ENCODE results near the gene ETFA. TPM values are rescaled to one million over a fixed set of nuclear protein-coding genes. Genes with fewer than 3 reads are reported as not detected.

ETFA gene
- total RNA-seq, 2 donors from 2014 or later: 68.6 to 82.8 TPM

DNA sequence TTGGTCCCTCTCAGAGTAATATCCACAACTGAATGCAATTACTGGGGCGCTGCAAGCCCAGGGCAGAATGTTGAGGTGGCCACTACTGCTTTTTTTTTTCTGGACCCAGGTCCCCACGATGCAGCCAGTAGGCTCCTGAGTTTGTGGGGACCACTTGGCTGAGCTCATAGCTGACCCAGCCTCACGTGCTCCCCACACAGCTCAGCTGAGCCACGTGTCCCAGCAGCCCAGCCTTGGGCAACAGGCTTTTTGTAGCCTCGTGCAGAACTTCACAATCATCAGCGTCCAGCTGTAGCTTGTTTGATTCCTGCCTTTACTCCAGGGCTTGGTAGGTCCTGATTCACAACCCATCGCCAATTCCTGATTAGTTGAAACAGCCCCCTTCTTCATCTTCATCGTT is 117.3 kb downstream of the ETFA start:
- WGBS: 80% methylated on average over 8 of the region's 8 CpGs
- no peaks in the 10 kb centered on the region for H3K36me3 ChIP-seq
- H3K4me1 ChIP-seq (replicated peaks): peaks cover 6% of the 10 kb centered on the region
- H3K27ac ChIP-seq: no peak overlapping the region
- TF ChIP-seq POLR2A (IDR thresholded peaks at IDR 0.05): no peak
- no peak for TF ChIP-seq POLR2AphosphoS5 (IDR thresholded peaks at IDR 0.05)
- TF ChIP-seq, protein P1, sequence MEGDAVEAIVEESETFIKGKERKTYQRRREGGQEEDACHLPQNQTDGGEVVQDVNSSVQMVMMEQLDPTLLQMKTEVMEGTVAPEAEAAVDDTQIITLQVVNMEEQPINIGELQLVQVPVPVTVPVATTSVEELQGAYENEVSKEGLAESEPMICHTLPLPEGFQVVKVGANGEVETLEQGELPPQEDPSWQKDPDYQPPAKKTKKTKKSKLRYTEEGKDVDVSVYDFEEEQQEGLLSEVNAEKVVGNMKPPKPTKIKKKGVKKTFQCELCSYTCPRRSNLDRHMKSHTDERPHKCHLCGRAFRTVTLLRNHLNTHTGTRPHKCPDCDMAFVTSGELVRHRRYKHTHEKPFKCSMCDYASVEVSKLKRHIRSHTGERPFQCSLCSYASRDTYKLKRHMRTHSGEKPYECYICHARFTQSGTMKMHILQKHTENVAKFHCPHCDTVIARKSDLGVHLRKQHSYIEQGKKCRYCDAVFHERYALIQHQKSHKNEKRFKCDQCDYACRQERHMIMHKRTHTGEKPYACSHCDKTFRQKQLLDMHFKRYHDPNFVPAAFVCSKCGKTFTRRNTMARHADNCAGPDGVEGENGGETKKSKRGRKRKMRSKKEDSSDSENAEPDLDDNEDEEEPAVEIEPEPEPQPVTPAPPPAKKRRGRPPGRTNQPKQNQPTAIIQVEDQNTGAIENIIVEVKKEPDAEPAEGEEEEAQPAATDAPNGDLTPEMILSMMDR (IDR thresholded peaks at IDR 0.05): no peak
- H3K9me3 ChIP-seq: no peaks in the 10 kb centered on the region
- H3K27me3 ChIP-seq (replicated peaks; ENCODE audit: insufficient read depth): no peaks in the 10 kb centered on the region
- H3K4me3 ChIP-seq: no peak overlapping the region
- intact Hi-C loops (cut with DNase I): loop anchor here (5.0 to 10.0 kb wide), 2 partner anchors 121 to 648 kb away; partner anchors contain the start of gene ETFA
- DNase-seq (ENCODE audit: low spot score): no peak

DNA sequence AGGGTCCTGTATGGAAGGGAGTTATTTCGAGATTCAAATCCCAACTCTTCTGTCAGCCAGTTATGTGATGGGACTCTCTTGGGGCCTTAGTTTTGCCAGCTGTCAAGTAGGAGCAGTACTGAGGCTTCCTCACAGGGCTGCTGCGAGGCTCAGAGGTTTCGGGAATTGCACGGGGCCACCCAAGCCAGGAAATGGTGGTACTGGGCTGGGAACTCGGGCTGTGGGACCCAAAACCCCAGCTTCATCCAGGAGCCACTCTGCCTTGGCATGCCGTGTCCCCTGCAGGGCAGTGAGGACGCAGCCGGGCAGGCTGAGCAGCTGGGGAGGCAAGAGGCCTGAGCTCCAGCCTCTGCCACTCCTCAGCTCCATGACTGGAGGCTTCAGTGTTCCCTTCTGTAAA is 118.6 kb downstream of the ETFA start:
- TF ChIP-seq, protein P1 (IDR thresholded peaks at IDR 0.05): no peak
- TF ChIP-seq POLR2A (IDR thresholded peaks at IDR 0.05) (no peak), POLR2AphosphoS5 (IDR thresholded peaks at IDR 0.05) (no peak)
- peaks cover 6% of the 10 kb centered on the region for H3K4me1 ChIP-seq (replicated peaks)
- intact Hi-C loops (cut with DNase I): loop anchor here (5.0 to 10.0 kb wide), 2 partner anchors 122 to 650 kb away; partner anchors contain the start of gene ETFA

DNA sequence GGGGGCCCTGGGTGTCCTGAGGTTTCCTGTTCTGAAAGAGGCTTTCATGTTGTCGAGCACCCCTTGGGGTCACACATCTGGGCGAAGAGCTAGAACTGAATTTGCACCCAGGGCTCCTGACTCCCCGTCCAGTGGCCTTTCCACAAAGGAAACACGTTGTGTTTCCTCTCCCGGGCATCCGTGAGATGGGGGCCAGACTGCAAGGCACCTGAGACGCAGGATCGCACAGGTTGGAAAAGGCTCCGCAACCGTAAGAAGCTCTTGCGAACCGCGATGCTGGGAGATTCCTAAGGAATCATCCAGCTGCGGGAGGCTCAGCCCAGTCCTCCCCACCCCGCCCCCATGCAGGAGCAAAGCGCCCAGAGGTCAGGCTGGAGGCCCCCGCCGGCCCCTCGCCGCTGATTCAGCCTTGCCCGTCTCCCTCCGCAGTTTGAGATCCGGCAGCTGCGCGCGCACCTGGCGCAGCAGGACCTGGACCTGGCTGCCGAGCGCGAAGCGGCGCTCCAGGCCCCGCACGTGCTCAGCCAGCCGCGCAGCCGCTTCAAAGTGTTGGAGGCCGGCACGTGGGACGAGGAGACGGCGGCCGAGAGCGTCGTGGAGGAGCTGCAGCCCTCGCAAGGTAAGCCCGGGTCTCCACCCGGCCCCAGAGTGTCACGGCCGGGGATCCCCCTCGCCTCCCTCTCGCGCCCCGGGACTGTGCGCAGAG is 119.6 kb downstream of the ETFA start:
- TF ChIP-seq POLR2AphosphoS5 (IDR thresholded peaks at IDR 0.05) (no peak), POLR2A (IDR thresholded peaks at IDR 0.05) (no peak)
- TF ChIP-seq, protein P1 (IDR thresholded peaks at IDR 0.05): no peak
- Histone ChIP-seq H3K27ac (no peak overlapping the region), H3K9me3 (no peaks in the 10 kb centered on the region), H3K4me3 (no peak overlapping the region), H3K36me3 (no peaks in the 10 kb centered on the region), H3K4me1 (replicated peaks) (no peaks in the 10 kb centered on the region), H3K27me3 (replicated peaks; ENCODE audit: insufficient read depth) (no peaks in the 10 kb centered on the region)
- intact Hi-C loops (cut with DNase I): loop anchor here (5.0 to 10.0 kb wide), 2 partner anchors 123 to 651 kb away; partner anchors contain the start of gene ETFA
- no peak for DNase-seq (ENCODE audit: low spot score)
- 69% methylated on average over 55 of the region's 55 CpGs for WGBS

More for the DNA sequence above, 118.6 kb downstream of the ETFA start:
- no peak overlapping the region for H3K27ac ChIP-seq
- no peak overlapping the region for H3K4me3 ChIP-seq
- 98% methylated on average over 8 of the region's 8 CpGs for WGBS
- H3K27me3 ChIP-seq (replicated peaks; ENCODE audit: insufficient read depth): no peaks in the 10 kb centered on the region
- DNase-seq (ENCODE audit: low spot score): no peak
- no peaks in the 10 kb centered on the region for H3K36me3 ChIP-seq
- no peaks in the 10 kb centered on the region for H3K9me3 ChIP-seq

DNA sequence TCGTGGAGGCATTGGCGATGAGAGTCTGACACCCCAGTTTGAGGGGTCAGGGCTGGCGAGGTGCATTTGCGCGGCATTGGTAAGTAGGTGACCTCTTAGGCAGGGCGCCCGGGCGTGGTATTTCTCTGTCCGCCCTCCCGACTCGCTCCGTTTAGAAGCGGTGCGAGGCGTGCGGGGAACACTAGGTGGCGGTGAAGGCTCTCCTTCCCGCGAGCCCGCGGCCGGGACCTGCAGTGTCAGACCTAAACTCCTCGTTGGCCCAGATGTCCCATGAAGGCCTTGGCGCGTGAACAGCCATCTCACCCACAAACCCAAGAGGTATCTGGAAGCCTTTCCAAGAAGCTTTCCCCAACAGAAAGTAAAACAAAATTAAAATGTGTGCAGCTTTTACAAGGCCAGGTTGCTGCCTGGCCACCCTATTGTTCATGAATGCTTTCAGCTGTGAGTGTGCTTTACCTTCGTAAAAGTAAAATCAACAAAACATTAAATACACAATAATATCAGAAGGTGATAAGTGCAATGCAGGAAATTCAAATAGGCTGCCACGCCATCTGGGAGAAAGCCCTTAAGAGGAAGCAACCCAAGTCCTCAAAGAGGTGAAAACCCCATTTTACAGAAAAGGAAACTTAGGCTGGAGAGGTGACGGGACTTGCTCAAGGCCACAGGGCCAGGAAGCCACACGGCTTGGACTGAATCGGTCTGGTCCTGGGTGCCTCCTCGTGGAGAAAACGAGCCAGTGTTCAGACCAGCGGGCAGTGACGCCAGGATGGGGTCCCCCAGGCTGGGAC is 120.3 kb downstream of the ETFA start:
- Histone ChIP-seq H3K36me3 (no peaks in the 10 kb centered on the region), H3K4me3 (peak overlapping the region; percentile 14), H3K27ac (no peak overlapping the region), H3K27me3 (replicated peaks; ENCODE audit: insufficient read depth) (no peaks in the 10 kb centered on the region), H3K4me1 (replicated peaks) (no peaks in the 10 kb centered on the region), H3K9me3 (no peaks in the 10 kb centered on the region)
- peak; percentile 88 for DNase-seq (ENCODE audit: low spot score)
- intact Hi-C loops (cut with DNase I): loop anchor here (5.0 to 10.0 kb wide), 2 partner anchors 124 to 651 kb away; partner anchors contain the start of gene ETFA
- peak; percentile 80 for TF ChIP-seq POLR2AphosphoS5 (IDR thresholded peaks at IDR 0.05)
- no peak for TF ChIP-seq POLR2A (IDR thresholded peaks at IDR 0.05)
- TF ChIP-seq, protein P1 (IDR thresholded peaks at IDR 0.05): peak; percentile 46 to 94 (median 86)
- WGBS: 11% methylated on average over 34 of the region's 34 CpGs

Data from prostate gland (tissue), 2 donors.